HepG2 (cell line): ENCODE results near the gene POLE. TPM values are rescaled to one million over a fixed set of nuclear protein-coding genes. Genes with fewer than 3 reads are reported as not detected.

Experiments
- ATAC-seq: fragments of 200-7000 bp; cut with Tn5 transposase; 3 replicates; pipeline ENCODE4 v1.9.1; 2020; ENCODE audit warnings: mild to moderate bottlenecking, moderate library complexity
- BruUV-seq: library from RNA; stranded (reverse); fragments of 400-500 nt; replicated peaks from 2 replicates; lab custom pipeline; 2021; lab: Mats Ljungman, UMichigan
- CTCF ChIA-PET: fragments of 300-600 bp; formaldehyde crosslinking; extraction: SDS; loops from one replicate; lab custom pipeline; 2021; ENCODE audit warnings: low total read pairs, inconsistent platforms, low intra/inter-chr PET ratio; lab: Yijun Ruan, JAX
- POLR2A ChIA-PET: fragments of 350-600 bp; sonication (Branson Sonifier 250); formaldehyde crosslinking; loops from one replicate; lab custom pipeline; 2020; ENCODE audit warnings: antibody characterized with exemption, inconsistent platforms; lab: Yijun Ruan, JAX
- DNase-seq: peaks from one replicate; pipeline ENCODE4 v3.0.0-alpha.2; 2015; ENCODE audit warnings: low spot score
- FAIRE-seq: peaks from 3 replicates; lab custom pipeline; 2011; peaks lifted over from hg19 to GRCh38; lab: Jason Lieb, UNC
- H2AFZ ChIP-seq: one replicate; pipeline ENCODE4 v1.6.1; 2011; ENCODE audit warnings: low read length, inconsistent platforms
- H3K27ac ChIP-seq: fragments of 300-600 bp; 3 replicates; pipeline ENCODE4 v1.8.0; 2011; ENCODE audit warnings: mixed run types, mild to moderate bottlenecking, mixed read lengths, low read length, inconsistent platforms; ENCODE audit not compliant: insufficient read depth; ENCODE audit errors: extremely low read length
- H3K27me3 ChIP-seq, 2 experiments: fragments of 200-600 bp in 1 of 2; 2 replicates in 1 of 2; 3 replicates in 1 of 2; pipeline versions ENCODE4 v1.6.0 to v1.8.0; 2011; ENCODE audit warnings: low read length in 2 of 2, mild to moderate bottlenecking in 2 of 2, moderate library complexity in 2 of 2, inconsistent platforms in 1 of 2; ENCODE audit not compliant: insufficient read depth in 2 of 2, control insufficient read depth in 1 of 2
- H3K36me3 ChIP-seq, 2 experiments: fragments of 200-600 bp in 1 of 2; replicated peaks in 1 of 2; 2 replicates in 1 of 2; 3 replicates in 1 of 2; pipeline versions ENCODE4 v1.5.1 to v1.8.0; 2011; ENCODE audit warnings: low read length in 2 of 2, inconsistent platforms in 1 of 2; ENCODE audit not compliant: insufficient read depth in 2 of 2, control insufficient read depth in 1 of 2
- H3K4me1 ChIP-seq: 2 replicates; pipeline ENCODE4 v1.5.1; 2012; ENCODE audit warnings: low read length, inconsistent platforms; ENCODE audit not compliant: insufficient read depth
- H3K4me2 ChIP-seq: 2 replicates; pipeline ENCODE4 v1.6.0; 2011; ENCODE audit warnings: low read depth, low read length, inconsistent platforms
- H3K4me3 ChIP-seq, 3 experiments: fragments of 200-600 bp in 1 of 3; sonication (generic), shearing (Covaris generic) in 1 of 3; replicated peaks in 1 of 3; 2 replicates each; pipeline ENCODE4 v1.5.1; 2011 to 2016; ENCODE audit warnings: low read length in 3 of 3, inconsistent platforms in 2 of 3, low read depth in 2 of 3, mild to moderate bottlenecking in 2 of 3, control low read depth in 1 of 3, mixed read lengths in 1 of 3; ENCODE audit not compliant: insufficient read depth in 1 of 3
- H3K79me2 ChIP-seq: one replicate; pipeline ENCODE4 v1.6.1; 2011; ENCODE audit warnings: low read length, inconsistent platforms; ENCODE audit not compliant: insufficient read depth
- H3K9ac ChIP-seq: 2 replicates; pipeline ENCODE4 v1.6.0; 2011; ENCODE audit warnings: mild to moderate bottlenecking, low read depth, low read length, inconsistent platforms; ENCODE audit not compliant: insufficient read depth
- H3K9me3 ChIP-seq: 2 replicates; pipeline ENCODE4 v1.5.1; 2012; ENCODE audit warnings: mild to moderate bottlenecking, low read length
- H4K20me1 ChIP-seq: 2 replicates; pipeline ENCODE4 v1.6.0; 2011; ENCODE audit warnings: inconsistent platforms, mild to moderate bottlenecking, low read length, moderate library complexity; ENCODE audit not compliant: insufficient read depth
- AHR ChIP-seq: IDR thresholded peaks from 2 replicates; pipeline ENCODE4 v1.6.1; 2018; ENCODE audit warnings: missing genetic modification reagents, missing compliant biosample characterization
- CBX1 ChIP-seq: IDR thresholded peaks from one replicate; pipeline ENCODE4 v1.6.1; 2016; ENCODE audit warnings: antibody characterized with exemption, low read depth
- CBX5 ChIP-seq: sonication (generic); formaldehyde crosslinking; IDR thresholded peaks from 2 replicates; pipeline ENCODE4 v1.4.0; 2020; ENCODE audit warnings: missing genetic modification reagents, borderline replicate concordance
- CENPX ChIP-seq: sonication (generic); formaldehyde crosslinking; IDR thresholded peaks from 2 replicates; pipeline ENCODE4 v1.9.0; 2021; ENCODE audit warnings: mild to moderate bottlenecking, missing genetic modification reagents, moderate library complexity
- GTF2F1 ChIP-seq: fragments of 150-350 bp; IDR thresholded peaks from 2 replicates; pipeline ENCODE4 v1.6.1; 2014; ENCODE audit warnings: low read length
- JARID2 ChIP-seq: sonication (generic); formaldehyde crosslinking; IDR thresholded peaks from 2 replicates; pipeline ENCODE4 v1.8.1; 2023; ENCODE audit warnings: missing genetic modification reagents, inconsistent platforms; ENCODE audit not compliant: insufficient replicate concordance
- MAF1 ChIP-seq: sonication (generic); formaldehyde crosslinking; IDR thresholded peaks from 2 replicates; pipeline ENCODE4 v1.5.0; 2020; ENCODE audit warnings: missing genetic modification reagents, borderline replicate concordance
- MATR3 ChIP-seq: sonication (generic); formaldehyde crosslinking; IDR thresholded peaks from 2 replicates; pipeline ENCODE4 v1.4.0; 2020; ENCODE audit warnings: missing genetic modification reagents
- NR2C2 ChIP-seq: sonication (generic); formaldehyde crosslinking; IDR thresholded peaks from 2 replicates; pipeline ENCODE4 v1.4.0; 2020; ENCODE audit warnings: missing genetic modification reagents, mild to moderate bottlenecking, moderate library complexity, borderline replicate concordance
- PHF8 ChIP-seq: sonication (generic); formaldehyde crosslinking; IDR thresholded peaks from 2 replicates; pipeline ENCODE4 v1.5.0; 2020; ENCODE audit warnings: missing genetic modification reagents
- RELA ChIP-seq: sonication (generic); formaldehyde crosslinking; IDR thresholded peaks from 2 replicates; pipeline ENCODE4 v1.4.0; 2020; ENCODE audit warnings: missing genetic modification reagents
- SALL1 ChIP-seq: sonication (generic); formaldehyde crosslinking; IDR thresholded peaks from 2 replicates; pipeline ENCODE4 v1.8.0; 2022; ENCODE audit warnings: mild to moderate bottlenecking, missing genetic modification reagents
- SRSF9 ChIP-seq: fragments of 200-400 bp; formaldehyde crosslinking; IDR thresholded peaks from 2 replicates; pipeline ENCODE4 v1.6.1; 2018; ENCODE audit warnings: borderline replicate concordance, mild to moderate bottlenecking, low read depth, low read length; ENCODE audit not compliant: insufficient read depth, poor library complexity, severe bottlenecking
- ZIK1 ChIP-seq: sonication (generic); formaldehyde crosslinking; IDR thresholded peaks from 2 replicates; pipeline ENCODE4 v1.5.0; 2020; ENCODE audit warnings: mild to moderate bottlenecking, low read depth, missing genetic modification reagents, borderline replicate concordance
- ZKSCAN5 ChIP-seq: sonication (generic); formaldehyde crosslinking; IDR thresholded peaks from 2 replicates; pipeline ENCODE4 v1.5.1; 2020; ENCODE audit warnings: mild to moderate bottlenecking, missing genetic modification reagents
- ZNF441 ChIP-seq: sonication (generic); formaldehyde crosslinking; IDR thresholded peaks from 2 replicates; pipeline ENCODE4 v1.7.0; 2021; ENCODE audit warnings: missing genetic modification reagents, borderline replicate concordance
- ZNF670 ChIP-seq: sonication (generic); formaldehyde crosslinking; IDR thresholded peaks from 2 replicates; pipeline ENCODE4 v1.8.0; 2022; ENCODE audit warnings: mild to moderate bottlenecking, missing genetic modification reagents, borderline replicate concordance
- ZNF772 ChIP-seq: sonication (generic); formaldehyde crosslinking; IDR thresholded peaks from 2 replicates; pipeline ENCODE4 v1.5.0; 2020; ENCODE audit warnings: mild to moderate bottlenecking, missing genetic modification reagents
- WGBS: methylation state at CpG from one replicate; pipeline ENCODE4 v1.1.6; 2017; ENCODE audit warnings: low lambda C conversion rate; 5-methylcytosine and 5-hydroxymethylcytosine counted together
- in situ Hi-C: cut with HindIII; loops from 2 replicates; pipeline ENCODE4 v1.10.0; 2017; ENCODE audit warnings: low pct_unique_long_range_greater_than_20kb; ENCODE audit not compliant: extremely low pct_ligation_motif_present
- intact Hi-C: fragments of 100-400 bp; cut with micrococcal nuclease; formaldehyde crosslinking; loops from one replicate; pipeline ENCODE4 v1.10.0; 2022; ENCODE audit not compliant: unreplicated experiment
- polyA plus RNA-seq, 8 experiments: library from polyadenylated mRNA; depleted of rRNA in 3 of 8; stranded (reverse) in 7 of 8; unstranded in 1 of 8; fragments of >200 nt; fragmentation: Illumina TruSeq in 4 of 8; extraction: Trizol in 4 of 8; gene quantifications; 2 replicates each; pipeline versions ENCODE4 v1.2.1 to v1.2.3, GENCODE V29; 2011 to 2016; ENCODE audit warnings: low read depth in 4 of 8, missing spikeins in 1 of 8, mixed read lengths in 1 of 8; ENCODE audit not compliant: insufficient read depth in 1 of 8
- total RNA-seq, 5 experiments: library from RNA; depleted of rRNA; stranded (reverse); fragments of >200 nt; fragmentation: Illumina TruSeq; extraction: Trizol; gene quantifications; 2 replicates each; pipeline ENCODE4 v1.2.3, GENCODE V29; 2016; ENCODE audit warnings: low read depth in 1 of 5
- TF ChIP-seq, protein P1 (sequence below): sonication (generic); formaldehyde crosslinking; IDR thresholded peaks from 2 replicates; pipeline ENCODE4 v1.8.0; 2022; ENCODE audit warnings: mild to moderate bottlenecking, missing genetic modification reagents, borderline replicate concordance
- TF ChIP-seq, protein P2 (sequence below): IDR thresholded peaks from 2 replicates; pipeline ENCODE4 v1.6.1; 2018; ENCODE audit warnings: missing genetic modification reagents, mild to moderate bottlenecking, missing compliant biosample characterization

POLE gene
- total and polyA plus RNA-seq, 2 of the 13 experiments (the other 11 are each of a cell fraction or from before 2014, with no cell fraction given), result 25.3 to 52.2 TPM

DNA sequence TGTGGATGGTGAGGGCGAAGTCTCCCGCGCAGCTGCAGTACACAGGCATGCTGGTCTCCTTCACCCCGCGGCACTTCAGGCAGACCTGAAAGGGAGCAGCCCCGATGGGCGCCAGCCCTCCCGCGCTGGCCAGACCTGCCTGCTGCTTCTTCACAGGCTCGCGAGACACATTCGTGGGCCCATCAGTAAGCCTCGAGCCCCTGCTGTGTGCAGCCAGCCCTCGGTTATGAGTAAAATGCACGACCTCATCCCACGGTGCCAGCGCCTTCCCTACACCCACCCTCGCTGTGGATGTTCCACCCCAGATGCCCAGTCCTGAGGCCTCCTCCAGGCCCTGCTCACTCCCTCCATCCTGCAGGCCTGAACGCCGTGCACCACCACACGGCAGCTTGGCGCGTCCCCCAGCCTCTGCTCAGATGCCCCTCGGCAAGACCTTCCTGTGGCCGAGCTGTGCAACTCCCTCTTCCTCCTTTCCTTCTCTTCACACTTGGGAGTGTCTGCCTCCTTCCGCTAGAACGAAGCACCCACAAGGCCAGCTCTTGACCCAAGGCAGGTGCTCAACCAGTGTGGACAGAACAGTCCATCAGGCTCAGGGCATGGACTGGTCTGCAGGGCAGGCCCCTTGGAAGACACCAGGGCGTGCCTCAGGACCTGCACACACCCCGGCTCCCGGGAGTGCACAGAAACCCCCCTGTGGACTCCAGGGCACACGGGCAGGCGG lies 62.1 kb downstream of the POLE start:
- intact Hi-C loops, result no loop called here

More for the DNA sequence above, 62.1 kb downstream of the POLE start:
- Histone ChIP-seq H3K36me3 (peaks cover 12 to 30% of the 10 kb centered on the region in 2 experiments; a peak in 3 of 5 replicates), H2AFZ (no peak overlapping the region), H3K4me3 (no peak overlapping the region), H3K79me2 (no peaks in the 10 kb centered on the region), H3K27ac (no peak overlapping the region), H3K9me3 (no peaks in the 10 kb centered on the region), H3K27me3 (no peaks in the 10 kb centered on the region), H3K4me1 (peaks cover 10% of the 10 kb centered on the region), H4K20me1 (no peaks in the 10 kb centered on the region; the same call in 1 of the 2 replicates), H3K4me2 (no peak overlapping the region), H3K9ac (no peak overlapping the region)
- TF ChIP-seq, protein P1, sequence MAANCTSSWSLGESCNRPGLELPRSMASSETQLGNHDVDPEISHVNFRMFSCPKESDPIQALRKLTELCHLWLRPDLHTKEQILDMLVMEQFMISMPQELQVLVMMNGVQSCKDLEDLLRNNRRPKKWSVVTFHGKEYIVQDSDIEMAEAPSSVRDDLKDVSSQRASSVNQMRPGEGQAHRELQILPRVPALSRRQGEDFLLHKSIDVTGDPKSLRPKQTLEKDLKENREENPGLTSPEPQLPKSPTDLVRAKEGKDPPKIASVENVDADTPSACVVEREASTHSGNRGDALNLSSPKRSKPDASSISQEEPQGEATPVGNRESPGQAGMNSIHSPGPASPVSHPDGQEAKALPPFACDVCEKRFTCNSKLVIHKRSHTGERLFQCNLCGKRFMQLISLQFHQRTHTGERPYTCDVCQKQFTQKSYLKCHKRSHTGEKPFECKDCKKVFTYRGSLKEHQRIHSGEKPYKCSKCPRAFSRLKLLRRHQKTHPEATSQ (CRISPR knock-in tag), result no peak
- no peak for TF ChIP-seq SRSF9
- TF ChIP-seq ZIK1 (CRISPR knock-in tag), result no peak
- no peak for TF ChIP-seq NR2C2 (CRISPR knock-in tag)
- TF ChIP-seq CBX1, result no peak
- TF ChIP-seq GTF2F1, result no peak
- TF ChIP-seq SALL1 (CRISPR knock-in tag), result no peak
- TF ChIP-seq CENPX (CRISPR knock-in tag), result no peak
- TF ChIP-seq JARID2 (CRISPR knock-in tag), result no peak
- TF ChIP-seq RELA (CRISPR knock-in tag), result no peak
- TF ChIP-seq MATR3, result no peak
- TF ChIP-seq ZNF772, result no peak
- no peak for TF ChIP-seq CBX5 (CRISPR knock-in tag)
- TF ChIP-seq, protein P2, sequence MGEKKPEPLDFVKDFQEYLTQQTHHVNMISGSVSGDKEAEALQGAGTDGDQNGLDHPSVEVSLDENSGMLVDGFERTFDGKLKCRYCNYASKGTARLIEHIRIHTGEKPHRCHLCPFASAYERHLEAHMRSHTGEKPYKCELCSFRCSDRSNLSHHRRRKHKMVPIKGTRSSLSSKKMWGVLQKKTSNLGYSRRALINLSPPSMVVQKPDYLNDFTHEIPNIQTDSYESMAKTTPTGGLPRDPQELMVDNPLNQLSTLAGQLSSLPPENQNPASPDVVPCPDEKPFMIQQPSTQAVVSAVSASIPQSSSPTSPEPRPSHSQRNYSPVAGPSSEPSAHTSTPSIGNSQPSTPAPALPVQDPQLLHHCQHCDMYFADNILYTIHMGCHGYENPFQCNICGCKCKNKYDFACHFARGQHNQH (CRISPR knock-in tag), result no peak
- TF ChIP-seq ZNF670, result no peak
- no peak for TF ChIP-seq PHF8 (CRISPR knock-in tag)
- TF ChIP-seq AHR, result no peak
- TF ChIP-seq ZNF441 (CRISPR knock-in tag), result no peak
- TF ChIP-seq ZKSCAN5 (CRISPR knock-in tag), result no peak
- TF ChIP-seq MAF1 (CRISPR knock-in tag), result no peak
- no TSS peak for BruUV-seq
- ChIA-PET CTCF (no interaction called here), POLR2A (no interaction called here)
- WGBS, result 93% methylated on average over 24 of the region's 32 CpGs
- DNase-seq (no peak), ATAC-seq (no peak), FAIRE-seq (no peak)
- in situ Hi-C loops, result no loop called here
